ENCODE measurements around the gene SCAMP2. TPM values are rescaled to one million over a fixed set of nuclear protein-coding genes. Genes with fewer than 3 reads are reported as not detected.

Gene SCAMP2
- total RNA-seq, 1 donor from 2014 or later, result 46.2 TPM

Small RNAs within 50 kb of the gene (microRNA-seq; reads per million reads assigned to microRNA genes)
- gene MIR6882 (ENCODE audit: borderline number of aligned reads), result not detected

Other genes starting within 250 kb of the SCAMP2 start
- 16.1 TPM for gene EDC3, start 177.3 kb downstream of the SCAMP2 start, total RNA-seq
- gene CYP1A1, start 147.8 kb downstream of the SCAMP2 start, total RNA-seq, result 0.45 TPM
- gene CYP1A2, start 124.5 kb downstream of the SCAMP2 start, total RNA-seq, result not detected
- 45.8 TPM for gene CSK, start 91.3 kb downstream of the SCAMP2 start, total RNA-seq
- 23.5 TPM for gene LMAN1L, start 60.5 kb downstream of the SCAMP2 start, total RNA-seq
- 4.1 TPM for gene CPLX3, start 46.7 kb downstream of the SCAMP2 start, total RNA-seq
- gene ULK3, start 30.2 kb downstream of the SCAMP2 start, total RNA-seq, result 47.5 TPM
- 53.7 TPM for gene MPI, start 16.7 kb upstream of the SCAMP2 start, total RNA-seq
- 110 TPM for gene FAM219B, start 33.5 kb upstream of the SCAMP2 start, total RNA-seq
- gene COX5A, start 64.7 kb upstream of the SCAMP2 start, total RNA-seq, result 1,577 TPM
- gene RPP25, start 83.4 kb upstream of the SCAMP2 start, total RNA-seq, result 2.3 TPM
- gene SCAMP5, start 122.2 kb upstream of the SCAMP2 start, total RNA-seq, result 2.8 TPM
- gene PPCDC, start 150.2 kb upstream of the SCAMP2 start, total RNA-seq, result 5.1 TPM

All from left ventricle myocardium superior (tissue), 1 donor.